ENCODE results near the gene CORO1C. TPM values are rescaled to one million over a fixed set of nuclear protein-coding genes. Genes with fewer than 3 reads are reported as not detected.

CORO1C gene
- polyA plus RNA-seq, 1 of the 3 experiments (the other 2 are of a cell fraction), result 150 TPM

DNA sequence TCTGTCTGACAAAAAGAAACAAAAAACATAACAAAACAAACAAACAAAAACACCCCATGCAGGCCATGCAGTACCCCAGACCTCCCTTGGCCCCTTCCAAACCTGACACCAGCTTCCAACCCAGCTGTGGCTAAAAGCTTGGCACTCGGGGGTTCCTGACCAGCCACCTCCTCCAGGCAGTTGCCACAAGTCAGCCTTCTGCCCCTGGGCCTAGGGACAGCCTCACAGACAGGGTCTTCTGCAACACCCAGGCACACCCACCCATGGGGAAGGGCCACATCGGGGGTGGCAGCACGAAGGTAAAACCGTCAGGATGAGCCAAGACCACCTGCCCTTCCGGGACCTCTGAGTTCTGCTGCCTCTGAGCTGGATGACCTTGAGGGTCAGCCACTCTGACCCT lies 122.7 kb downstream of the CORO1C start:
- Histone ChIP-seq H3K9ac (no peak overlapping the region), H3K79me2 (ENCODE audit: insufficient read depth) (no peaks in the 10 kb centered on the region), H3K4me2 (no peak overlapping the region), H3K4me3 (ENCODE audit: low read depth in 2 of 2, low read length in 1 of 2) (no peak overlapping the region), H4K20me1 (ENCODE audit: insufficient read depth) (no peaks in the 10 kb centered on the region), H3K36me3 (replicated peaks in 1 of 2; ENCODE audit: control insufficient read depth in 1 of 2, insufficient read depth in 2 of 2, low read length in 1 of 2) (no peaks in the 10 kb centered on the region), H3K27ac (ENCODE audit: low read depth in 2 of 2, low read length in 1 of 2) (no peak overlapping the region), H2AFZ (ENCODE audit: low read depth) (no peak overlapping the region), H3F3A (replicated peaks; ENCODE audit: insufficient read depth) (peaks cover 10% of the 10 kb centered on the region), H3K4me1 (ENCODE audit: control insufficient read depth in 1 of 2, insufficient read depth in 2 of 2, low read depth in 1 of 2, low read length in 1 of 2) (peaks cover 7 to 21% of the 10 kb centered on the region in 2 experiments; a peak in 3 of 4 replicates), H3K27me3 (ENCODE audit: insufficient read depth) (no peaks in the 10 kb centered on the region), H3K9me2 (no peaks in the 10 kb centered on the region), H3K9me3 (no peaks in the 10 kb centered on the region)
- TF ChIP-seq NFIC (IDR thresholded peaks at IDR 0.05; ENCODE audit: borderline replicate concordance), result no peak
- TF ChIP-seq TAF1 (IDR thresholded peaks at IDR 0.05; ENCODE audit: borderline replicate concordance, low read depth, low read length), result no peak
- TF ChIP-seq MXI1 (IDR thresholded peaks at IDR 0.05; ENCODE audit: low read depth, low read length), result no peak
- TF ChIP-seq, protein P1, sequence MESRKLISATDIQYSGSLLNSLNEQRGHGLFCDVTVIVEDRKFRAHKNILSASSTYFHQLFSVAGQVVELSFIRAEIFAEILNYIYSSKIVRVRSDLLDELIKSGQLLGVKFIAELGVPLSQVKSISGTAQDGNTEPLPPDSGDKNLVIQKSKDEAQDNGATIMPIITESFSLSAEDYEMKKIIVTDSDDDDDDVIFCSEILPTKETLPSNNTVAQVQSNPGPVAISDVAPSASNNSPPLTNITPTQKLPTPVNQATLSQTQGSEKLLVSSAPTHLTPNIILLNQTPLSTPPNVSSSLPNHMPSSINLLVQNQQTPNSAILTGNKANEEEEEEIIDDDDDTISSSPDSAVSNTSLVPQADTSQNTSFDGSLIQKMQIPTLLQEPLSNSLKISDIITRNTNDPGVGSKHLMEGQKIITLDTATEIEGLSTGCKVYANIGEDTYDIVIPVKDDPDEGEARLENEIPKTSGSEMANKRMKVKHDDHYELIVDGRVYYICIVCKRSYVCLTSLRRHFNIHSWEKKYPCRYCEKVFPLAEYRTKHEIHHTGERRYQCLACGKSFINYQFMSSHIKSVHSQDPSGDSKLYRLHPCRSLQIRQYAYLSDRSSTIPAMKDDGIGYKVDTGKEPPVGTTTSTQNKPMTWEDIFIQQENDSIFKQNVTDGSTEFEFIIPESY (IDR thresholded peaks at IDR 0.05; ENCODE audit: borderline replicate concordance, low read depth), result no peak
- TF ChIP-seq, protein P2, sequence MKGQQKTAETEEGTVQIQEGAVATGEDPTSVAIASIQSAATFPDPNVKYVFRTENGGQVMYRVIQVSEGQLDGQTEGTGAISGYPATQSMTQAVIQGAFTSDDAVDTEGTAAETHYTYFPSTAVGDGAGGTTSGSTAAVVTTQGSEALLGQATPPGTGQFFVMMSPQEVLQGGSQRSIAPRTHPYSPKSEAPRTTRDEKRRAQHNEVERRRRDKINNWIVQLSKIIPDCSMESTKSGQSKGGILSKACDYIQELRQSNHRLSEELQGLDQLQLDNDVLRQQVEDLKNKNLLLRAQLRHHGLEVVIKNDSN (IDR thresholded peaks at IDR 0.05; ENCODE audit: borderline replicate concordance, low read depth), result no peak
- no peak for TF ChIP-seq GATA2 (CRISPR knock-in tag; IDR thresholded peaks at IDR 0.05)
- TF ChIP-seq, protein P3, sequence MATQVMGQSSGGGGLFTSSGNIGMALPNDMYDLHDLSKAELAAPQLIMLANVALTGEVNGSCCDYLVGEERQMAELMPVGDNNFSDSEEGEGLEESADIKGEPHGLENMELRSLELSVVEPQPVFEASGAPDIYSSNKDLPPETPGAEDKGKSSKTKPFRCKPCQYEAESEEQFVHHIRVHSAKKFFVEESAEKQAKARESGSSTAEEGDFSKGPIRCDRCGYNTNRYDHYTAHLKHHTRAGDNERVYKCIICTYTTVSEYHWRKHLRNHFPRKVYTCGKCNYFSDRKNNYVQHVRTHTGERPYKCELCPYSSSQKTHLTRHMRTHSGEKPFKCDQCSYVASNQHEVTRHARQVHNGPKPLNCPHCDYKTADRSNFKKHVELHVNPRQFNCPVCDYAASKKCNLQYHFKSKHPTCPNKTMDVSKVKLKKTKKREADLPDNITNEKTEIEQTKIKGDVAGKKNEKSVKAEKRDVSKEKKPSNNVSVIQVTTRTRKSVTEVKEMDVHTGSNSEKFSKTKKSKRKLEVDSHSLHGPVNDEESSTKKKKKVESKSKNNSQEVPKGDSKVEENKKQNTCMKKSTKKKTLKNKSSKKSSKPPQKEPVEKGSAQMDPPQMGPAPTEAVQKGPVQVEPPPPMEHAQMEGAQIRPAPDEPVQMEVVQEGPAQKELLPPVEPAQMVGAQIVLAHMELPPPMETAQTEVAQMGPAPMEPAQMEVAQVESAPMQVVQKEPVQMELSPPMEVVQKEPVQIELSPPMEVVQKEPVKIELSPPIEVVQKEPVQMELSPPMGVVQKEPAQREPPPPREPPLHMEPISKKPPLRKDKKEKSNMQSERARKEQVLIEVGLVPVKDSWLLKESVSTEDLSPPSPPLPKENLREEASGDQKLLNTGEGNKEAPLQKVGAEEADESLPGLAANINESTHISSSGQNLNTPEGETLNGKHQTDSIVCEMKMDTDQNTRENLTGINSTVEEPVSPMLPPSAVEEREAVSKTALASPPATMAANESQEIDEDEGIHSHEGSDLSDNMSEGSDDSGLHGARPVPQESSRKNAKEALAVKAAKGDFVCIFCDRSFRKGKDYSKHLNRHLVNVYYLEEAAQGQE (IDR thresholded peaks at IDR 0.05; ENCODE audit: low read depth, low read length), result no peak
- TF ChIP-seq EP300 (IDR thresholded peaks at IDR 0.05; ENCODE audit: borderline replicate concordance in 1 of 2, low read depth in 1 of 2, low read length in 1 of 2), result no peak
- no peak for TF ChIP-seq FOXJ3 (CRISPR knock-in tag; IDR thresholded peaks at IDR 0.05)
- TF ChIP-seq, protein P4, sequence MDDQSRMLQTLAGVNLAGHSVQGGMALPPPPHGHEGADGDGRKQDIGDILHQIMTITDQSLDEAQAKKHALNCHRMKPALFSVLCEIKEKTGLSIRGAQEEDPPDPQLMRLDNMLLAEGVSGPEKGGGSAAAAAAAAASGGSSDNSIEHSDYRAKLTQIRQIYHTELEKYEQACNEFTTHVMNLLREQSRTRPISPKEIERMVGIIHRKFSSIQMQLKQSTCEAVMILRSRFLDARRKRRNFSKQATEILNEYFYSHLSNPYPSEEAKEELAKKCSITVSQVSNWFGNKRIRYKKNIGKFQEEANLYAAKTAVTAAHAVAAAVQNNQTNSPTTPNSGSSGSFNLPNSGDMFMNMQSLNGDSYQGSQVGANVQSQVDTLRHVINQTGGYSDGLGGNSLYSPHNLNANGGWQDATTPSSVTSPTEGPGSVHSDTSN (IDR thresholded peaks at IDR 0.05), result no peak
- TF ChIP-seq GABPA (IDR thresholded peaks at IDR 0.05; ENCODE audit: low read depth), result no peak
- no peak for TF ChIP-seq POLR2AphosphoS5 (IDR thresholded peaks at IDR 0.05; ENCODE audit: low read depth, low read length)
- no peak for TF ChIP-seq TCF12 (IDR thresholded peaks at IDR 0.05)
- ChIA-PET CTCF (interaction anchor here (0.6 to 19.2 kb wide), 3 partner anchors 9 to 340 kb away, joined by 4 to 503 read pairs (median 63); partner anchors contain the start of genes ISCU and SART3), POLR2A (no interaction called here)
- 75% methylated on average over 1 of the region's 5 CpGs for WGBS (ENCODE audit: low lambda C conversion rate)
- DNase-seq, result no peak
